ENCODE data around the gene CD180. TPM values are rescaled to one million over a fixed set of nuclear protein-coding genes. Genes with fewer than 3 reads are reported as not detected.

CD180 gene
- total RNA-seq, 1 experiment from 2014 or later = not detected

DNA sequence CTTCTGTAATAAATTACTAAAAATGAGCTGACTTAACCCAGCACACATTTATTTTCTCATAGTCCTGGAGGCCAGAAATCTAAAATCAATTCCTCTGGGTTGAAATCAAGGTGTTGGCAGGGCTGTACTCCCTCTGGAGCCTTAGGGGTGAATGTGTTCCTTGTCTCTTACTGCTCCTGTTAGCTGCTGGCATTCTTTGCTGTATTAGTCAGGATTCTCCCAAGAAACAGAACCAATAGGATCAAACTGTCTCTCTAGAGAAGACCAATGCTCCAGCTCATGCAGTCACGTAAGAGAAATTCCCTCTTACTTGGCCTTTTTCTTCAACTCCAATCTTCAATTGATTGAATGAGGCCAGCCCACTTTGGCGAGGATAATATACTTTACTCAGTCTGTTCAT lies 15.3 kb upstream of the CD180 start:
- Histone ChIP-seq H3K36me3 (ENCODE audit: control insufficient read depth, insufficient read depth, low read length) (no peaks in the 10 kb centered on the region), H3K4me1 (ENCODE audit: control insufficient read depth, insufficient read depth, low read length) (no peaks in the 10 kb centered on the region; the same call in 1 of the 2 replicates), H3K9me3 (ENCODE audit: control insufficient read depth, insufficient read depth, low read depth, low read length) (no peaks in the 10 kb centered on the region), H3K27me3 (ENCODE audit: control insufficient read depth, insufficient read depth, low read length) (no peaks in the 10 kb centered on the region), H3K27ac (ENCODE audit: low read length) (no peak overlapping the region), H3K4me3 (ENCODE audit: low read depth in 2 of 2, low read length in 2 of 2) (no peak overlapping the region)
- POLR2A ChIA-PET = no interaction called here
- BruUV-seq (replicated peaks) = no TSS peak
- TF ChIP-seq TCF7L2 (IDR thresholded peaks at IDR 0.05; ENCODE audit: low read depth, low read length) (no peak), POLR2AphosphoS5 (IDR thresholded peaks at IDR 0.05; ENCODE audit: low read depth, low read length) (no peak), SIN3A (IDR thresholded peaks at IDR 0.05; ENCODE audit: borderline replicate concordance, insufficient read depth, low read depth, low read length) (no peak)
- TF ChIP-seq, protein P1, sequence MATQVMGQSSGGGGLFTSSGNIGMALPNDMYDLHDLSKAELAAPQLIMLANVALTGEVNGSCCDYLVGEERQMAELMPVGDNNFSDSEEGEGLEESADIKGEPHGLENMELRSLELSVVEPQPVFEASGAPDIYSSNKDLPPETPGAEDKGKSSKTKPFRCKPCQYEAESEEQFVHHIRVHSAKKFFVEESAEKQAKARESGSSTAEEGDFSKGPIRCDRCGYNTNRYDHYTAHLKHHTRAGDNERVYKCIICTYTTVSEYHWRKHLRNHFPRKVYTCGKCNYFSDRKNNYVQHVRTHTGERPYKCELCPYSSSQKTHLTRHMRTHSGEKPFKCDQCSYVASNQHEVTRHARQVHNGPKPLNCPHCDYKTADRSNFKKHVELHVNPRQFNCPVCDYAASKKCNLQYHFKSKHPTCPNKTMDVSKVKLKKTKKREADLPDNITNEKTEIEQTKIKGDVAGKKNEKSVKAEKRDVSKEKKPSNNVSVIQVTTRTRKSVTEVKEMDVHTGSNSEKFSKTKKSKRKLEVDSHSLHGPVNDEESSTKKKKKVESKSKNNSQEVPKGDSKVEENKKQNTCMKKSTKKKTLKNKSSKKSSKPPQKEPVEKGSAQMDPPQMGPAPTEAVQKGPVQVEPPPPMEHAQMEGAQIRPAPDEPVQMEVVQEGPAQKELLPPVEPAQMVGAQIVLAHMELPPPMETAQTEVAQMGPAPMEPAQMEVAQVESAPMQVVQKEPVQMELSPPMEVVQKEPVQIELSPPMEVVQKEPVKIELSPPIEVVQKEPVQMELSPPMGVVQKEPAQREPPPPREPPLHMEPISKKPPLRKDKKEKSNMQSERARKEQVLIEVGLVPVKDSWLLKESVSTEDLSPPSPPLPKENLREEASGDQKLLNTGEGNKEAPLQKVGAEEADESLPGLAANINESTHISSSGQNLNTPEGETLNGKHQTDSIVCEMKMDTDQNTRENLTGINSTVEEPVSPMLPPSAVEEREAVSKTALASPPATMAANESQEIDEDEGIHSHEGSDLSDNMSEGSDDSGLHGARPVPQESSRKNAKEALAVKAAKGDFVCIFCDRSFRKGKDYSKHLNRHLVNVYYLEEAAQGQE (IDR thresholded peaks at IDR 0.05; ENCODE audit: insufficient read depth in 1 of 2, low read depth in 2 of 2, low read length in 1 of 2) = no peak
- TF ChIP-seq, protein P2, sequence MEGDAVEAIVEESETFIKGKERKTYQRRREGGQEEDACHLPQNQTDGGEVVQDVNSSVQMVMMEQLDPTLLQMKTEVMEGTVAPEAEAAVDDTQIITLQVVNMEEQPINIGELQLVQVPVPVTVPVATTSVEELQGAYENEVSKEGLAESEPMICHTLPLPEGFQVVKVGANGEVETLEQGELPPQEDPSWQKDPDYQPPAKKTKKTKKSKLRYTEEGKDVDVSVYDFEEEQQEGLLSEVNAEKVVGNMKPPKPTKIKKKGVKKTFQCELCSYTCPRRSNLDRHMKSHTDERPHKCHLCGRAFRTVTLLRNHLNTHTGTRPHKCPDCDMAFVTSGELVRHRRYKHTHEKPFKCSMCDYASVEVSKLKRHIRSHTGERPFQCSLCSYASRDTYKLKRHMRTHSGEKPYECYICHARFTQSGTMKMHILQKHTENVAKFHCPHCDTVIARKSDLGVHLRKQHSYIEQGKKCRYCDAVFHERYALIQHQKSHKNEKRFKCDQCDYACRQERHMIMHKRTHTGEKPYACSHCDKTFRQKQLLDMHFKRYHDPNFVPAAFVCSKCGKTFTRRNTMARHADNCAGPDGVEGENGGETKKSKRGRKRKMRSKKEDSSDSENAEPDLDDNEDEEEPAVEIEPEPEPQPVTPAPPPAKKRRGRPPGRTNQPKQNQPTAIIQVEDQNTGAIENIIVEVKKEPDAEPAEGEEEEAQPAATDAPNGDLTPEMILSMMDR (IDR thresholded peaks at IDR 0.05) = no peak
- ATAC-seq = no peak
- CTCF ChIA-PET = no interaction called here
- DNase-seq (ENCODE audit: low read depth, low spot score) = no peak
- intact Hi-C loops (cut with micrococcal nuclease; ENCODE audit: unreplicated experiment) (loop anchor here (5.0 kb wide), 1 partner anchor 905 kb away; no protein-coding TSS in a partner anchor), in situ Hi-C loops (cut with HindIII; ENCODE audit: low pct_unique_long_range_greater_than_20kb, low sequenced_read_pairs) (no loop called here)

DNA sequence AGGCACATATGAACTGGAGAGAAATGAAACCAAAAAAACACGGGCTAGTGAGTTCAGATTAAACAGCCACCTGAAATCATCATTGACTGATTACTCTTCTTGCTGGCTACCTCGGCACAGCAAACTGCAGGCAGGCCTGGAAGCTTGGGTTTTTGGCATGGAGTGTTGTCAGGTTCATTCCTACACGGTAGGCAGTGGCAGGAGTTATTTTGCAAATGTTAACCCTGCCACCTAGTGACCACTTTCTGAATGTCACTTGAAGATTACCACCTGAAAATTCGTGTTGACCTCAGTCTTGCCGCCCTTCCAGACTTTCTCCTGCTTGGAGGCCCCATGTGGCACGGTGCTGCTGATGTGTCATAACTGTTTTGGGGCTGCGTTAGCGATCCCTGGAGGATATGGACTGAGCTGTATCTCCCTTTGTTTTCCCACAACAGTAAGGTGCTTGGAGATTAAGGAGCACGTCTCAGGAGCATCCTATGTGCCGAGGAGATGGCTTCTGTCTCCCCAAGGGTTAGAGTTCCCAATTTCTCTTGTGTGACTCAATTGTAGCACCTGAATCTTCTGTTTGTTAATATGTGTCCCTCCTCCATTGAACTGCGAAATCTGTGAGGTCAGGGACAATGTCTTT lies 12.7 kb upstream of the CD180 start:
- ATAC-seq = peak; percentile 83
- ChIA-PET CTCF (no interaction called here), POLR2A (no interaction called here)
- in situ Hi-C loops (cut with HindIII; ENCODE audit: low pct_unique_long_range_greater_than_20kb, low sequenced_read_pairs) (no loop called here), intact Hi-C loops (cut with micrococcal nuclease; ENCODE audit: unreplicated experiment) (loop anchor here (2.0 to 10.0 kb wide), 3 partner anchors 52 to 394 kb away; no protein-coding TSS in a partner anchor)
- Histone ChIP-seq H3K9me3 (ENCODE audit: control insufficient read depth, insufficient read depth, low read depth, low read length) (no peaks in the 10 kb centered on the region), H3K36me3 (ENCODE audit: control insufficient read depth, insufficient read depth, low read length) (no peaks in the 10 kb centered on the region), H3K4me3 (ENCODE audit: low read depth in 2 of 2, low read length in 2 of 2) (no peak overlapping the region), H3K27ac (ENCODE audit: low read length) (no peak overlapping the region), H3K4me1 (ENCODE audit: control insufficient read depth, insufficient read depth, low read length) (no peaks in the 10 kb centered on the region), H3K27me3 (ENCODE audit: control insufficient read depth, insufficient read depth, low read length) (no peaks in the 10 kb centered on the region)
- peak; percentile 84 for DNase-seq (ENCODE audit: low read depth, low spot score)
- no TSS peak for BruUV-seq (replicated peaks)
- TF ChIP-seq SIN3A (IDR thresholded peaks at IDR 0.05; ENCODE audit: borderline replicate concordance, insufficient read depth, low read depth, low read length) = no peak
- TF ChIP-seq, protein P2 (IDR thresholded peaks at IDR 0.05) = peak; percentile 85
